ENCODE data around the gene ACAP2.
"Not testable (repeated sequence)": the region's sequence is repeated elsewhere in the genome, so short reads cannot be mapped to it uniquely, and the experiment has no call there.

ACAP2 gene, protein sequence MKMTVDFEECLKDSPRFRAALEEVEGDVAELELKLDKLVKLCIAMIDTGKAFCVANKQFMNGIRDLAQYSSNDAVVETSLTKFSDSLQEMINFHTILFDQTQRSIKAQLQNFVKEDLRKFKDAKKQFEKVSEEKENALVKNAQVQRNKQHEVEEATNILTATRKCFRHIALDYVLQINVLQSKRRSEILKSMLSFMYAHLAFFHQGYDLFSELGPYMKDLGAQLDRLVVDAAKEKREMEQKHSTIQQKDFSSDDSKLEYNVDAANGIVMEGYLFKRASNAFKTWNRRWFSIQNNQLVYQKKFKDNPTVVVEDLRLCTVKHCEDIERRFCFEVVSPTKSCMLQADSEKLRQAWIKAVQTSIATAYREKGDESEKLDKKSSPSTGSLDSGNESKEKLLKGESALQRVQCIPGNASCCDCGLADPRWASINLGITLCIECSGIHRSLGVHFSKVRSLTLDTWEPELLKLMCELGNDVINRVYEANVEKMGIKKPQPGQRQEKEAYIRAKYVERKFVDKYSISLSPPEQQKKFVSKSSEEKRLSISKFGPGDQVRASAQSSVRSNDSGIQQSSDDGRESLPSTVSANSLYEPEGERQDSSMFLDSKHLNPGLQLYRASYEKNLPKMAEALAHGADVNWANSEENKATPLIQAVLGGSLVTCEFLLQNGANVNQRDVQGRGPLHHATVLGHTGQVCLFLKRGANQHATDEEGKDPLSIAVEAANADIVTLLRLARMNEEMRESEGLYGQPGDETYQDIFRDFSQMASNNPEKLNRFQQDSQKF

DNA sequence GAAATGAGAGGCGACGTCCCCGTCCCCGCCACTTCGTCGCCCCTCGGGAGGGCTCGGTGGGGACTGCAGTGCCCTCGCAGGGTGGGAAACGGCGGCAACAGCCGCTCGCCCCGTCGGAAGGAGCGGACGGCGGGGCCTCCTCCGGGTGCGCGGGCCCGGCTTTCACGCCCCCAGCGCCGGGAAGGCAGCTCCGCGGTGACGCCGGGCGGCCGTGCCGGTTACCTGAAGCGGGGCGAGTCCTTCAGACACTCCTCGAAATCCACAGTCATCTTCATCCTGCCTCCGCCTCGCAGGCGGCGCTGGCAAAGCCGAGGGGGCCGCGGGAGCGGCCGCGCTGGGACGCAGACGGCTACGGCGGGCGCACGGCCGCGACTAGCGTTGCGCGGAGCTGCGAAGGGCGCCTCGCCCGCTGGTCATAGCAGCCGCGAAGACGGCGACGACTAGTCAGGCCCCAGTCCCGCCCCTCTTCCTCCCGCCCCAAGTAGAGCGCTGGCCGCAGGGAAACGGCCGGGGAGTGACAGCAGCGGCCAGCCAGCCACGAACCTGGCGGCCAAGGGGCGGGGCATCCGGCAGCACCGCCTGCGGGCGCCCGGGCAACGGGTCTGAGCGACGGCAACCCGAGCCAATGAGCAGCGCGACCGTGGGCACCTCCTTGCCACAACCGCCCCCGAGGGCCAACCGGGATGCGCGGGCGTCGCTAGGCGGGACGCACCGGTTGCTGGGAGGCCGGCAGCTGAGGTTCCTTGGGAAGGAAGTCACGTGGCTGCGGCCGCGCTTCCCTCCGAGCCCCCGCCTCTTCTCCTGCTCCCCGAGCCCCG, at the start of gene ACAP2:
Gene ACAP2, minus strand, starts transcription at position 448 of the 818 bp plus-strand sequence. Its CDS starts 173 bp downstream, at position 275.
- DNase-seq: peak; percentile 100

GRCh38 chr3:195475614-195476013, 32.8 kb upstream of the ACAP2 start:
- DNase-seq: no peak

- not testable (repeated sequence) for DNase-seq
Observed at GRCh38 chr3:195475116-195475515, 32.3 kb upstream of the ACAP2 start.

DNA sequence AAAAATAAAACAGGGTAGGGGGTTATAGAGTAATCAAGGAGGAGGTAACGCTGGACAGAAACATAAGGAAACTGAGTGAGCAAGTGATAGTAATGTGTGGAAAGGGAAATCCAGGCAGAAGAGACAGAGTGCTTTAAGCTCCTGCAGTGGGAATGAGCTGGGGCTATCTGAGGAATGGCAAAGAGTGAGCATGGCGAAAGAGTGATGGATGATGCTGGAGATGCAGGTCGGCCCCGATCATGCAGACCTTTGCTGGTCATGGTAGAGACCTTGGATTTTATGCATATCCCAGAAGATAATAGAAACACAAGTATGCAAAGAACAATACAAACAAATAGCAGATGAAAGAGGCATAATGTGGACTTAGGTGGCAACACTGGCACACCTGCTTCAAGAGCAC, 26.0 kb upstream of the ACAP2 start:
- DNase-seq: no peak

GRCh38 chr3:195468391-195468776, 25.6 kb upstream of the ACAP2 start:
- DNase-seq: no peak

- DNase-seq: no peak
Observed at GRCh38 chr3:195467641-195468390, 25.0 kb upstream of the ACAP2 start.

GRCh38 chr3:195466251-195466650, 23.4 kb upstream of the ACAP2 start:
- DNase-seq: no peak

GRCh38 chr3:195462922-195463321, 20.1 kb upstream of the ACAP2 start:
- not testable (repeated sequence) for DNase-seq

- no peak for DNase-seq
Observed at GRCh38 chr3:195462308-195462610, 19.4 kb upstream of the ACAP2 start.

DNA sequence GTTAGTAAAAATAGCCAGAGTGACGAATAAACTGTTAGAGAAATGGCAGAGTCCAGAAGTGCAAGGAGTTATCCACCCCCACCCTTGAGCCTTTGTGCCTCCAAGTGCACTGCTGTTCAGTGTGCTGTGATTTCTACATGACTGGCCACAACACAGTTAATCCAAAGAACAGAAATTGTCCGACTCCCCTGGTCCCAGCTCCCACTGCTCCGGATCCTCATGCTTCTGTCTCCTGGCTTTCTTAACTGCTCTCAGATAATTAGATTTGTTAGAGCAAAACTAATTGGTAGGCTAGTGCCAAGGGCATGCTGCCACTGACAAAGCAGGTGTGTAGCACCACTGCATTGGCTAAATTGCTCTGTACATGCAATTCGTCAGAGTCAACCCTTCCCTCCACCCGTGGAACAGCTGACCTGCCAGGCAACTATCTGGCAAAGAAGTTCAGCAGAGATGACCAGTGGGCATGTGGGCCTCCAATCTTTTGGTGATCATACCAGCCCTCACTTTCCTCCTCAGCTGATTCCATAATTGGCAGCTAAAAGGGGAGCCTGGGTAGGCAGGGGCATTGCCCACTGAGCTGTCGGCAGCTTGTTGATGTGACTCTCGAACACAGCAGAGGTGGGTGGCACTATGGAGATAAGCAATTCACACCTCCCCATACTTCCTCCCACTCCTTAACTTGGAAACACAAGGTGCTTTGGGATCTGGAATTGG, 18.9 kb upstream of the ACAP2 start:
- DNase-seq: no peak

- DNase-seq: no peak
Observed at GRCh38 chr3:195460091-195460713, 17.4 kb upstream of the ACAP2 start.

DNA sequence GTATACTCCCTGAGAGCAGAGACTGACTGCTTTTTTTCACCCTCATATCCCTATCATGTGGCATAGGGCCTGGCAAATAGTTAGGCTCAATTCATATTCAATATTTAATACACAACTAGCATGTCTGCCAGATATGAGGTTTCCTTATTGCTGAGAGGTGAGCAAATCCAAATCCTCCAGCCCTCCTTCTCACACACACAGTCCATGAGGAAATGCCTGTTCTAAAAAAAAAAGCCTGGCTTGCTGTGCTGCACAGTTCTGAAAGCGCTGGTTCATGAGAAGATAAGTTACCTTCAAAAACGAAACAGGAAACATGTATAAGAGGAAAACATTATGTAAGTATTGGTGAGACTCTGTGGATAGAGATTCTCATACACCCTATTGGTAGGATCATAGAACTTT, 15.5 kb upstream of the ACAP2 start:
- DNase-seq: no peak

GRCh38 chr3:195455789-195456188, 13.0 kb upstream of the ACAP2 start:
- DNase-seq: no peak

DNA sequence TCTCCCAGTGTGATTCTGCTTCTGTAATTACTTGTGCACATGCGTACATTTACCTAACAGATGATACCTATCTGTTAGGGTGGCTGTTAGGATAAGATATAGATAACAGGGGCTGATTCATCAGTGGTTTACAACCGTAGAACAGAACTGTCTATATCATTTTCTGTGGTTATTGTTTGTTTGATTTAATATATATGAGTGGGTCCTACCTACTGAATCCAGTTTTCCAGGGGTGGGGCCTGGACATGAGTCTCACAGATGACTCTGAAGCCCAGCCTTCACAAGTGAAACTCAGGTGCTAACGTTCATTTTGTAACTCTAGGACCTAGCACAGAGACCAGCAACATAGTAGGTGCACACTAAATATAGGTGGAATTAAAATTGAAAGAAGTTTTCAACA, 10.4 kb upstream of the ACAP2 start:
- no peak for DNase-seq

DNA sequence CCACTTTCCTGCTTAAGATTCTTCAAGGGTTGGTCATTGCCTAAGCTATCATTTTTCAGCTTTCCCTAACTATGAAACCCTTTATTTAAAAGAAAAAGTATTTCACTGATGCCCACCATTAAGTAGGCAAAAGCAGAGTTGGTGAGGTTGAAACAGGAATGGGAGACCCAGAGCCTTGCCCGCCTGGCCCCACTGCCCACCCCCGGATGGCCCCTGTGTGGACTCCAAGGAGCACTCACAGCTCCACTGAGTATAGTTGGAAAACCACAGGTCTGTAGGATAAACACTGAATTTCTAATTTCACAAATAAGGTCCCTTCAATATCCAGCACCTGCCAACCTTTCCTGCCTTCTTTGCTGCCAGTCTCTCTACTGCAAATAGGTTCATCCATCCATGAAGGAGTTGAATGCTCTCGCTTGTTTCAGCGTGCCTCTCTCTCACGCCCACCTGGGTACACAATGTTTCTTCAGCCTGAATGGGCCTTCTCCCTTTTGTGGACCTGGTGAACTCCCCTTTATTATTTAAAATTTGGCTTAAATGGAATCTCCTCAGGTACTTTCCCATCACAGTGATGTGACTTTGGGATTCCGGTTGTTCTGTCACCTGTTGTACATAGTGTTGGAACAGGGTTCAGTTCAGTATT, 8.7 kb upstream of the ACAP2 start:
- no peak for DNase-seq

DNA sequence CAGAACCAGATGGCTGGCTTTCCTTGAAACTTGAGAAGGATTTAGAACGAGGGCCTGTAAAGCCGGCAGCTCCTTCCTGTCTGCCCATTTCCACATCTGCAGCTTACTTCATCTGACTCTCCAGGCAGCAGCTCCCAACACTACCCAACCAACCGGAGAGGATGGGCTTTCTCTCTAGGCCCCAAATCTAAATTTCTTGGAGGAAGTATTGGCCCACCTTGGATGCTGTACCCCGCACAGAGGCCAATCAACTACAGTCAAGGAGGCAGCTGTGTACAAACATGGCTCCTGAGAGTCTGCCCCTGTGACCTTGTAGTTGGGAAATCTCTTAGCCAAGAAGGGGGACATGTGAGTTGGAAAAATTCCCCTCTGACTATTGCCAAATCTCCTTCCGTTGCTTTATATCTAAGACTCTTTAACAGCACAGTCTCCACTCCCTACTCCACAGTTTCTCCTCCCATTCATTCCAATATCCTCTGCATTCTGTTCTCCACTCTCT, 8.0 kb upstream of the ACAP2 start:
- no peak for DNase-seq

- no peak for DNase-seq
Observed at GRCh38 chr3:195448205-195448875, 5.5 kb upstream of the ACAP2 start.

DNA sequence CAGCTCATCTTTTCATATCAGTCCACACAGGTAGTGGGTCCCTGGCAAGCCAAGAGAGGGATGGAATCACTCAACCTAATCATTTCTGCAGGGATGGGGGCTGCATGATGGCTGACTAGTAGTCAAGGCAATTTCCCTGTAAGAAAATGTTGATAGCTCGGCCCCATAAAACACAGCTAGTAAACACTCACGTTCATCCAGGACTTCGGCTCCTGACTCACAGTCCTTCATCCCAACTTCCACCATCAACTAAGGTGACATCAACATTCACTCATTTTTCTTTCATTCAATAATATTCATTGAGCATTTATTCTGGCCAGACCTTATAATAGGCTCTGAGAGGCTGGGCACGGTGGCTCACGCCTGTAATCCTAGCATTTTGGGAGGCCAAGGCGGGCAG, 4.4 kb upstream of the ACAP2 start:
- no peak for DNase-seq

- DNase-seq: no peak
Observed at GRCh38 chr3:195446359-195446758, 3.5 kb upstream of the ACAP2 start.

GRCh38 chr3:195445885-195446284, 3.1 kb upstream of the ACAP2 start:
- no peak for DNase-seq
